ENCODE results near the gene RASSF8.

Gene RASSF8

DNA sequence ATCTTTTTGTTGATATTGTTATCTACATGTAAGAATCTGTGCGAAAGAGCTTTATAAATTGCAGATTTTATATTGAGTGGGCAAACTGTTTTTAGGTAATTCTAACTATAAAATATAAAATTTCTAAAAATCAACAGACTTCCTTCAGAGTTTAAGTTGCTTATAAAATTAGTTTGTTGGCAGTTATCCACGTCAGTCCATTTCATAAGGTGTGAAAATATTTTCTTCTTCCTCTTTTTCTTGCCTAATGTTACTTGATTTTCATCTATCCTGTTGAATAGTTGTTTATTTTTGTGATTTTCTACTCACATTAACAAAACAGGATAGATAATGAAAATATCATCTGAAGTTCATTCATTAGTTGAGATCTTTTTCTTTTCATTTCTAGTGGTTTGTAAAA lies 58.0 kb downstream of the RASSF8 start:
- no peak overlapping the region for H3K27ac ChIP-seq

GRCh38 chr12:26017484-26018211 lies 59.2 kb downstream of the RASSF8 start:
- no peak overlapping the region for H3K27ac ChIP-seq
- TF ChIP-seq, protein P1, sequence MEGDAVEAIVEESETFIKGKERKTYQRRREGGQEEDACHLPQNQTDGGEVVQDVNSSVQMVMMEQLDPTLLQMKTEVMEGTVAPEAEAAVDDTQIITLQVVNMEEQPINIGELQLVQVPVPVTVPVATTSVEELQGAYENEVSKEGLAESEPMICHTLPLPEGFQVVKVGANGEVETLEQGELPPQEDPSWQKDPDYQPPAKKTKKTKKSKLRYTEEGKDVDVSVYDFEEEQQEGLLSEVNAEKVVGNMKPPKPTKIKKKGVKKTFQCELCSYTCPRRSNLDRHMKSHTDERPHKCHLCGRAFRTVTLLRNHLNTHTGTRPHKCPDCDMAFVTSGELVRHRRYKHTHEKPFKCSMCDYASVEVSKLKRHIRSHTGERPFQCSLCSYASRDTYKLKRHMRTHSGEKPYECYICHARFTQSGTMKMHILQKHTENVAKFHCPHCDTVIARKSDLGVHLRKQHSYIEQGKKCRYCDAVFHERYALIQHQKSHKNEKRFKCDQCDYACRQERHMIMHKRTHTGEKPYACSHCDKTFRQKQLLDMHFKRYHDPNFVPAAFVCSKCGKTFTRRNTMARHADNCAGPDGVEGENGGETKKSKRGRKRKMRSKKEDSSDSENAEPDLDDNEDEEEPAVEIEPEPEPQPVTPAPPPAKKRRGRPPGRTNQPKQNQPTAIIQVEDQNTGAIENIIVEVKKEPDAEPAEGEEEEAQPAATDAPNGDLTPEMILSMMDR (conservative IDR thresholded peaks at IDR 0.05), result peak; percentile 86
- no peak for TF ChIP-seq ZFX (IDR thresholded peaks at IDR 0.05)

More for the DNA sequence above, 58.0 kb downstream of the RASSF8 start:
- TF ChIP-seq, protein P1 (conservative IDR thresholded peaks at IDR 0.05), result no peak
- no peak for TF ChIP-seq ZFX (IDR thresholded peaks at IDR 0.05)

DNA sequence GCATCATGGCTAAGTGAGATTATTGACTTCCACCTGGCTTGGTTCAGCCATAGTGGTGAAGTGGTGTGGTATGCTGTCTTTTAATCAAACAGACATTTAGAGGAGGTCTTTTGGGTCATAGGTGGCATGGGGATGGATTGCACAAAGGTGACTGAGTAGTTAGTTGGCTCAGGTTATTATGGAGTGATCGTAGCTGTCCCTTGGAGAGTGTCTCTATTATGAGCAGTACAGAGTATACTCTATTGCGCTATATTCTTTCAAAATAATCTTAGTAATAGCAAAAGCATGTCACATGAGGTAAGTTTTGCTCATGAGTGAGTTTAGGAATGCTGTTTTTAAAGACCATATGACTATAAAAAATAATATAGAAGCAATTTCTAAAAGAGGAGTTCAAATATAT lies 60.4 kb downstream of the RASSF8 start:
- no peak overlapping the region for H3K27ac ChIP-seq

GRCh38 chr12:26021534-26021933 lies 63.1 kb downstream of the RASSF8 start:
- H3K27ac ChIP-seq, result no peak overlapping the region
- TF ChIP-seq, protein P1 (conservative IDR thresholded peaks at IDR 0.05), result no peak
- no peak for TF ChIP-seq ZFX (IDR thresholded peaks at IDR 0.05)

More for the DNA sequence above, 60.4 kb downstream of the RASSF8 start:
- TF ChIP-seq, protein P1 (conservative IDR thresholded peaks at IDR 0.05), result no peak
- no peak for TF ChIP-seq ZFX (IDR thresholded peaks at IDR 0.05)

- no peak overlapping the region for H3K27ac ChIP-seq
- TF ChIP-seq, protein P1 (conservative IDR thresholded peaks at IDR 0.05), result no peak
- no peak for TF ChIP-seq ZFX (IDR thresholded peaks at IDR 0.05)
Measured at GRCh38 chr12:26022043-26022442, 63.6 kb downstream of the RASSF8 start.

- TF ChIP-seq ZFX (IDR thresholded peaks at IDR 0.05), result no peak
- TF ChIP-seq, protein P1 (conservative IDR thresholded peaks at IDR 0.05), result no peak
- H3K27ac ChIP-seq, result no peak overlapping the region
Measured at GRCh38 chr12:26026713-26027112, 68.2 kb downstream of the RASSF8 start.

GRCh38 chr12:26027401-26027800 lies 68.9 kb downstream of the RASSF8 start:
- no peak for TF ChIP-seq ZFX (IDR thresholded peaks at IDR 0.05)
- TF ChIP-seq, protein P1 (conservative IDR thresholded peaks at IDR 0.05), result no peak
- H3K27ac ChIP-seq, result no peak overlapping the region
